ENCODE results near the gene SAMD9L. TPM values are rescaled to one million over a fixed set of nuclear protein-coding genes. Genes with fewer than 3 reads are reported as not detected.
"Not testable (repeated sequence)": the region's sequence is repeated elsewhere in the genome, so short reads cannot be mapped to it uniquely, and the experiment has no call there.

Gene SAMD9L
- polyA plus RNA-seq, 4 donors = 2.3 to 5.1 (median 3.4) TPM

GRCh38 chr7:93146472-93147141 is 1.6 kb downstream of the SAMD9L start:
- no peak for DNase-seq (ENCODE audit: low read depth in 4 of 4, low spot score in 2 of 4)

GRCh38 chr7:93146036-93146435 is 2.1 kb downstream of the SAMD9L start:
- no peak for DNase-seq (ENCODE audit: low read depth in 4 of 4, low spot score in 2 of 4)

GRCh38 chr7:93145354-93145753 is 2.8 kb downstream of the SAMD9L start:
- DNase-seq (ENCODE audit: low read depth in 4 of 4, low spot score in 2 of 4) = no peak

- no peak for DNase-seq (ENCODE audit: low read depth in 4 of 4, low spot score in 2 of 4)
Measured at GRCh38 chr7:93142127-93142526, 6.1 kb downstream of the SAMD9L start.

GRCh38 chr7:93140582-93141191 is 7.5 kb downstream of the SAMD9L start:
- DNase-seq (ENCODE audit: low read depth in 4 of 4, low spot score in 2 of 4) = no peak

GRCh38 chr7:93138576-93138975 is 9.6 kb downstream of the SAMD9L start:
- DNase-seq (ENCODE audit: low read depth in 4 of 4, low spot score in 2 of 4) = no peak

GRCh38 chr7:93133005-93133404 is 15.2 kb downstream of the SAMD9L start:
- no peak for DNase-seq (ENCODE audit: low read depth in 4 of 4, low spot score in 2 of 4)

- no peak for DNase-seq (ENCODE audit: low read depth in 4 of 4, low spot score in 2 of 4)
Measured at GRCh38 chr7:93132216-93132615, 16.0 kb downstream of the SAMD9L start.

- DNase-seq (ENCODE audit: low read depth in 4 of 4, low spot score in 2 of 4) = not testable (repeated sequence)
Measured at GRCh38 chr7:93126954-93127353, 21.2 kb downstream of the SAMD9L start.

- DNase-seq (ENCODE audit: low read depth in 4 of 4, low spot score in 2 of 4) = not testable (repeated sequence)
Measured at GRCh38 chr7:93123532-93123931, 24.7 kb downstream of the SAMD9L start.

- no peak for DNase-seq (ENCODE audit: low read depth in 4 of 4, low spot score in 2 of 4)
Measured at GRCh38 chr7:93120592-93121549, 27.3 kb downstream of the SAMD9L start.

- no peak for DNase-seq (ENCODE audit: low read depth in 4 of 4, low spot score in 2 of 4)
Measured at GRCh38 chr7:93119191-93119905, 28.8 kb downstream of the SAMD9L start.

- DNase-seq (ENCODE audit: low read depth in 4 of 4, low spot score in 2 of 4) = peak; percentile 29 to 64 (median 47)
Measured at GRCh38 chr7:93117852-93118530, 30.2 kb downstream of the SAMD9L start, which contains the start of gene SAMD9. TSS of gene SAMD9 (minus strand) at chr7:93117979. CDS start at chr7:93106097, 11,882 bp downstream.

GRCh38 chr7:93117327-93117726 is 30.9 kb downstream of the SAMD9L start:
- DNase-seq (ENCODE audit: low read depth in 4 of 4, low spot score in 2 of 4) = peak in 1 of 4 donors; percentile 2

GRCh38 chr7:93115796-93116195 is 32.4 kb downstream of the SAMD9L start:
- DNase-seq (ENCODE audit: low read depth in 4 of 4, low spot score in 2 of 4) = no peak

- no peak for DNase-seq (ENCODE audit: low read depth in 4 of 4, low spot score in 2 of 4)
Measured at GRCh38 chr7:93108003-93108402, 40.2 kb downstream of the SAMD9L start.

GRCh38 chr7:93097388-93097787 is 50.8 kb downstream of the SAMD9L start:
- DNase-seq (ENCODE audit: low read depth in 4 of 4, low spot score in 2 of 4) = no peak

- DNase-seq (ENCODE audit: low read depth in 4 of 4, low spot score in 2 of 4) = no peak
Measured at GRCh38 chr7:93092757-93093370, 55.3 kb downstream of the SAMD9L start.
